ENCODE results near the gene MLXIPL.

- no peak for TF ChIP-seq CTCF (IDR thresholded peaks at IDR 0.05)
- TF ChIP-seq POLR2AphosphoS5 (IDR thresholded peaks at IDR 0.05): no peak
Measured at GRCh38 chr7:73628504-73628903, 4.2 kb upstream of the MLXIPL start.

Measured in gastroesophageal sphincter (tissue), 3 donors.